Measurements from ENCODE around the gene HCN4. TPM values are rescaled to one million over a fixed set of nuclear protein-coding genes. Genes with fewer than 3 reads are reported as not detected.
"Not testable (repeated sequence)": the region's sequence is repeated elsewhere in the genome, so short reads cannot be mapped to it uniquely, and the experiment has no call there.

HCN4 gene
- total RNA-seq, 2 donors from 2014 or later: 6.9 to 45.3 TPM

DNA sequence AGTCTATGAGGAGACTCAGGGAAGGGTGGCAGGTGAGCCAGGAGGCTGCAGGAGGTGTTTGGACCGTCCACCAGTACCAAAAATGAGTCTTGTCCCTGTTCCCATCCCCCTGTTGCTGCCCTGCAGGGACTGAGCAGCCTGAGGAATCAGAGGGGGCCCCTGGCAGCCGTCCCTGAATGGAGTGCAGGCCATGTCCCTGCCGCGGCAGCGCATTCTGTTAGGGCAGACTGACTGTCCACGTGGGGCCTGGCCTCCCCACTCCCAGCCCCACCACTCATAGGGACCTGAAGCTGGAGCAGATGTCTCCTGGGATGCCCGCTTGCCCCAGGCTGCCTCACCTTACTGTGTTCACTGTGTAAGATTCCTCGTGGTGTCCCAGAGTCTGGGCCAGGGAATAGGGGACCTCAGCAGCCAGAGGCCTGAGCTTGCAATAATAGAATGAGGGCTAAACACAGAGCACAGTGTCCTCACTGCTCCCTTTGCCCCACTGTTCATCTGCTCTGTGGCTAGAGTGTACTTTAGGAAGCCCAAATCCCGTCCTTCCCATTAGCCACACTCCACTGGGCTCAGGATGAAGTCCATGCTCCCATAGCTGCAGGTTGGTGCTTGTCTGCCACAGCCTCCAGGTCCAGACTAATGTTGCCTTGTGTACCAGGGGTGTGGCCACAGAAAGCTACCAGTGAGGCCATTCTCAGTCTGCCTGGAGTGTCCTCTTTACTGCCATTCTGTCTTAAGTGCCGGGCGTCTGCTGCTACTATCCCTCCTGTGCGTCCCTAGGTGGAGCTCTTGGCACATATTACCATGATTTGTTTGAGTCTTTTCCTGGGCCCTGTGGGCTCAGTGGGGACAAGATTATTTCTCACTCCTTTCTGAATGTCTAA lies 63.2 kb downstream of the HCN4 start:
- H3K27ac ChIP-seq: no peak overlapping the region
- no peaks in the 10 kb centered on the region for H3K9me3 ChIP-seq
- no peak for DNase-seq (ENCODE audit: low spot score)
- H3K4me3 ChIP-seq: no peak overlapping the region
- H3K36me3 ChIP-seq: peaks cover 22% of the 10 kb centered on the region
- TF ChIP-seq, protein P1, sequence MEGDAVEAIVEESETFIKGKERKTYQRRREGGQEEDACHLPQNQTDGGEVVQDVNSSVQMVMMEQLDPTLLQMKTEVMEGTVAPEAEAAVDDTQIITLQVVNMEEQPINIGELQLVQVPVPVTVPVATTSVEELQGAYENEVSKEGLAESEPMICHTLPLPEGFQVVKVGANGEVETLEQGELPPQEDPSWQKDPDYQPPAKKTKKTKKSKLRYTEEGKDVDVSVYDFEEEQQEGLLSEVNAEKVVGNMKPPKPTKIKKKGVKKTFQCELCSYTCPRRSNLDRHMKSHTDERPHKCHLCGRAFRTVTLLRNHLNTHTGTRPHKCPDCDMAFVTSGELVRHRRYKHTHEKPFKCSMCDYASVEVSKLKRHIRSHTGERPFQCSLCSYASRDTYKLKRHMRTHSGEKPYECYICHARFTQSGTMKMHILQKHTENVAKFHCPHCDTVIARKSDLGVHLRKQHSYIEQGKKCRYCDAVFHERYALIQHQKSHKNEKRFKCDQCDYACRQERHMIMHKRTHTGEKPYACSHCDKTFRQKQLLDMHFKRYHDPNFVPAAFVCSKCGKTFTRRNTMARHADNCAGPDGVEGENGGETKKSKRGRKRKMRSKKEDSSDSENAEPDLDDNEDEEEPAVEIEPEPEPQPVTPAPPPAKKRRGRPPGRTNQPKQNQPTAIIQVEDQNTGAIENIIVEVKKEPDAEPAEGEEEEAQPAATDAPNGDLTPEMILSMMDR (IDR thresholded peaks at IDR 0.05): peak in 1 of 2 donors; percentile 67
- no peaks in the 10 kb centered on the region for H3K4me1 ChIP-seq
- H3K27me3 ChIP-seq: no peaks in the 10 kb centered on the region

DNA sequence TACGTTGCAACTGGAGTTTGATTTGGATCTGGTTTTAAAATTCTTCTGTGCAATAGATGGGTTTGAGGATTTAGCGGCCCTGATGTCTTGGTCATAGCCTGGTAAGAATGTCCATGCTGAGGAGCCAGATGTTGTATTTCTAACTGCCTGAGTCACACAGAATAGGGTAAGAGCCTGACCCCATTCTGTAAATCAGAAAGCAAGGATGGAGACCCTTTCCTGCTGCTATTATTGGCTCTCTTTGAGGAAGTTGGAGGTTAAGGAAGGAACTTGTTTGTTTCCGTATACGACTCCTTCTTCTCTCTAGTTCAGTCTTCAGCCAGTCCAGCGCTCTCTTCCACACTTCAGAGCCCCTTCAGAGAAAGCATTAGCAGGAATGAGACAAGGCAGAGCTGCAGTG lies 65.1 kb downstream of the HCN4 start:
- TF ChIP-seq, protein P1 (IDR thresholded peaks at IDR 0.05): no peak
- H3K9me3 ChIP-seq: no peaks in the 10 kb centered on the region
- no peaks in the 10 kb centered on the region for H3K27me3 ChIP-seq
- H3K4me3 ChIP-seq: no peak overlapping the region
- no peak overlapping the region for H3K27ac ChIP-seq
- peaks cover 22% of the 10 kb centered on the region for H3K36me3 ChIP-seq
- H3K4me1 ChIP-seq: no peaks in the 10 kb centered on the region
- DNase-seq (ENCODE audit: low spot score): no peak

DNA sequence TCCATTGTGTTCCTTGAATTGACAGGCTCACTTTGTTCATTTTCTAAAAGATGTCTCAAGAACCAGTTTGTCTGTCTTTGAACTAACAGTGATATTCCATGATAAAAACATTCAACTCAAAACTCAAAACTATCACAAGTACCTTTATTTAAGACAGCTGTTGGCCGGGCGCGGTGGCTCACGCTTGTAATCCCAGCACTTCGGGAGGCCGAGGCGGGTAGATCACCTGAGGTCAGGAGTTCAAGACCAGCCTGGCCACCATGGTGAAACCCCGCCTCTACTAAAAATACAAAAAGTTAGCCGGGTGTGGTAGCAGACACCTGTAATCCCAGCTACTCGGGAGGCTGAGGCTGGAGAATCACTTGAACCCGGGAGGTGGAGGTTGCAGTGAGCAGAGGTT lies 68.5 kb downstream of the HCN4 start:
- not testable (repeated sequence) for H3K27me3 ChIP-seq; DNase-seq (ENCODE audit: low spot score); H3K4me3 ChIP-seq; H3K9me3 ChIP-seq; H3K27ac ChIP-seq; H3K4me1 ChIP-seq
- peaks cover 22% of the 10 kb centered on the region for H3K36me3 ChIP-seq

DNA sequence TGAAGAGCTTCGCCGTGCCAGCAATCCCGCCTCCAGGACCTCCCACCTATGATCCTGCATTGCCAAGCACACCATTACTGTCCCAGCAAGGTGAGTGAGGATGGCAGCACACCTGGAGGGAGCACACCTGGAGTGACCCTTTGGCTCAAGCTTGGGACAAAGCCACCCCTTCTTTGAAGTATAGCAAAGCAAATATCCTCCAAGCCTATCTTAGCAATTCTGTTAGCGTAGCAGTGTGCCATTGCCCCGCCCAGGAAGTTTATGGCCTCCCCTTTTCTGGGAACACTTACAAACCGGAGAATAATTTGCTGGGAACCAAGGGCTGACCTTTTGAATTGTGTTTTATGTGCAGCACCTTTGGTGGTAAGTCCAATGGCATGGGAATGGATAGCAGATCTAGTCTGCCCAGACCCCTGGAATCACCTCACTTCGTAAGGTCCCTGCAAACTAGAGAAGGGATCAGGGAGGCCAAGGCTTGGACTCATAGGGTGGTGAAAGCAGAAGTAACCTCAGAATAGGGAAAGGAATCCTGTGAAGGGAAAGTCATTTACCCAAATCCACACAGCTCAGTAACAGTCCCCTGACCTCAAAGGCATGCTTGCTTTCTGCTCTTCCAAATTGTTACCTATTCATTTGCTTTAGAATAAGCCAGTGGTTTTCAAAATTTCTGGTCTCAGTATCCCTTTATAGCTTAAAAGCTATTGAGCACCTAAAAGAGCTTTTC lies 70.1 kb downstream of the HCN4 start:
- Histone ChIP-seq H3K4me1 (no peaks in the 10 kb centered on the region), H3K9me3 (no peaks in the 10 kb centered on the region), H3K27ac (no peak overlapping the region), H3K4me3 (no peak overlapping the region), H3K27me3 (no peaks in the 10 kb centered on the region), H3K36me3 (peaks cover 25% of the 10 kb centered on the region)
- DNase-seq (ENCODE audit: low spot score): no peak
- TF ChIP-seq, protein P1 (IDR thresholded peaks at IDR 0.05): no peak

DNA sequence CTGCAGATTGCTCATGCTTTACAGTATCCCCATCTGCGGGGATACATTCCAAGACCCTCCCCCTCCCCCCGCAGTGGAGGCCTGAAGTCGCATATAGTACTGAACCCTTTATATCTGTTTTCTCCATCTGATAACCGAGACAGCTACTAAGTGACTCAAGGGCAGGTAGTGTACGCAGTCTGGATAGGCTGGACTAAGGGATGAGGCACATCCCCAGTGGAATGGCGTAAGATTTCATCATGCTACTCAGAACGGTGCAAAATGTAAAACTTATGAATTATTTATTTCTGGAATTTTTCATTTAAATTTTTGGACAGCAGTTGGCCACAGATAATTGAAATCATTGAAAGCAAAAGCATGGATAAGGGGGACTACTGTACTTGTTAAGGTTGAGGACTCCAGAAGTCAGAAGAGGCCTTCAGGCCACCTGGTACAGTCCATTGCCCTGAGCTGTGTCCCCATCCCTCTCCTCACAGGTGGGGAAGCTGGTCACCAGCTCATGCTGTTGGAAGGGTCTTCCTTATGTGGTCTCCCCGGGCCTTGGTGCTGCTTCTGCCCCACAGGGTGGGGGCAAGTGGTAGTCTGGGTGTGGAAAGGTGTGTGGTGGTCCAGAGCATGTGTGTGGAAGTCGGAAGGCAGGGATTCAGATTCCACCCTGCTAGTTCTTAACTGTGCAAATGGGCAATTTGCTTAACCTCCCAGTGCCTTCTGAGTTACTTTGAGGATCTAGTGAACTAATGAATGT lies 72.0 kb downstream of the HCN4 start:
- Histone ChIP-seq H3K27ac (no peak overlapping the region), H3K36me3 (peaks cover 16% of the 10 kb centered on the region), H3K9me3 (no peaks in the 10 kb centered on the region), H3K4me1 (no peaks in the 10 kb centered on the region), H3K27me3 (no peaks in the 10 kb centered on the region), H3K4me3 (no peak overlapping the region)
- TF ChIP-seq, protein P1 (IDR thresholded peaks at IDR 0.05): no peak
- DNase-seq (ENCODE audit: low spot score): no peak

All from right atrium auricular region (tissue), 2 donors.